Smooth muscle cell (in vitro differentiated cells): ENCODE data around the gene LONP2. TPM values are rescaled to one million over a fixed set of nuclear protein-coding genes. Genes with fewer than 3 reads are reported as not detected.

Source experiments
- DNase-seq: peaks from one replicate; lab custom pipeline; 2025; ENCODE audit not compliant: unreplicated experiment; lab: John Stamatoyannopoulos, UW
- H2AFZ ChIP-seq: fragments of 200-600 bp; sonication (generic); 2 replicates; pipeline ENCODE4 v1.6.0; 2016; ENCODE audit warnings: antibody characterized with exemption, low read depth, mild to moderate bottlenecking
- H3F3A ChIP-seq: fragments of 200-600 bp; sonication (generic); 2 replicates; pipeline ENCODE4 v1.6.0; 2017; ENCODE audit warnings: antibody characterized with exemption, low read depth
- H3K27ac ChIP-seq: fragments of 200-600 bp; sonication (generic); 2 replicates; pipeline ENCODE4 v1.5.1; 2016; ENCODE audit warnings: low read depth, mild to moderate bottlenecking
- H3K27me3 ChIP-seq: fragments of 200-600 bp; sonication (generic); 2 replicates; pipeline ENCODE4 v1.6.1; 2016; ENCODE audit warnings: low read depth, mild to moderate bottlenecking
- H3K36me3 ChIP-seq: fragments of 200-600 bp; sonication (generic); 2 replicates; pipeline ENCODE4 v1.5.1; 2016; ENCODE audit warnings: low read depth
- H3K4me1 ChIP-seq: fragments of 200-600 bp; sonication (generic); 2 replicates; pipeline ENCODE4 v1.5.1; 2016; ENCODE audit warnings: low read depth
- H3K4me2 ChIP-seq: fragments of 200-600 bp; sonication (generic); 2 replicates; pipeline ENCODE4 v1.6.0; 2016; ENCODE audit warnings: mild to moderate bottlenecking
- H3K4me3 ChIP-seq: fragments of 200-600 bp; sonication (generic); 2 replicates; pipeline ENCODE4 v1.5.1; 2016; ENCODE audit warnings: mild to moderate bottlenecking
- H3K79me2 ChIP-seq: fragments of 200-600 bp; sonication (generic); 2 replicates; pipeline ENCODE4 v1.6.0; 2016; ENCODE audit warnings: low read depth, mild to moderate bottlenecking
- H3K9ac ChIP-seq: fragments of 200-600 bp; sonication (generic); 2 replicates; pipeline ENCODE4 v1.6.0; 2016; ENCODE audit warnings: low read depth
- H3K9me3 ChIP-seq: fragments of 200-600 bp; sonication (generic); replicated peaks from 2 replicates; pipeline ENCODE4 v1.5.1; 2016; ENCODE audit warnings: low read depth
- H4K20me1 ChIP-seq: fragments of 200-600 bp; sonication (generic); 2 replicates; pipeline ENCODE4 v1.6.0; 2016; ENCODE audit warnings: low read depth
- CTCF ChIP-seq: fragments of 200-600 bp; sonication (generic); IDR thresholded peaks from 2 replicates; pipeline ENCODE4 v1.5.1; 2017; ENCODE audit warnings: borderline replicate concordance, mild to moderate bottlenecking, antibody characterized with exemption; ENCODE audit not compliant: insufficient read depth, poor library complexity, severe bottlenecking
- WGBS: methylation state at CpG from one replicate; pipeline ENCODE4 v1.1.7; 2016; ENCODE audit warnings: low lambda C conversion rate; 5-methylcytosine and 5-hydroxymethylcytosine counted together
- polyA plus RNA-seq: library from polyadenylated mRNA; unstranded; fragments of >200 nt; fragmentation: Nextera tagmentation; extraction: Ambion mirVana; gene quantifications from 2 replicates; pipeline ENCODE4 v1.2.1, GENCODE V29; 2016
- total RNA-seq: library from RNA; depleted of rRNA; stranded (reverse); fragments of >200 nt; gene quantifications from 2 replicates; pipeline ENCODE4 v1.2.3, GENCODE V29; 2014

LONP2 gene
- total and polyA plus RNA-seq, 2 experiments from 2014 or later, result 30.4 to 37.4 TPM

DNA sequence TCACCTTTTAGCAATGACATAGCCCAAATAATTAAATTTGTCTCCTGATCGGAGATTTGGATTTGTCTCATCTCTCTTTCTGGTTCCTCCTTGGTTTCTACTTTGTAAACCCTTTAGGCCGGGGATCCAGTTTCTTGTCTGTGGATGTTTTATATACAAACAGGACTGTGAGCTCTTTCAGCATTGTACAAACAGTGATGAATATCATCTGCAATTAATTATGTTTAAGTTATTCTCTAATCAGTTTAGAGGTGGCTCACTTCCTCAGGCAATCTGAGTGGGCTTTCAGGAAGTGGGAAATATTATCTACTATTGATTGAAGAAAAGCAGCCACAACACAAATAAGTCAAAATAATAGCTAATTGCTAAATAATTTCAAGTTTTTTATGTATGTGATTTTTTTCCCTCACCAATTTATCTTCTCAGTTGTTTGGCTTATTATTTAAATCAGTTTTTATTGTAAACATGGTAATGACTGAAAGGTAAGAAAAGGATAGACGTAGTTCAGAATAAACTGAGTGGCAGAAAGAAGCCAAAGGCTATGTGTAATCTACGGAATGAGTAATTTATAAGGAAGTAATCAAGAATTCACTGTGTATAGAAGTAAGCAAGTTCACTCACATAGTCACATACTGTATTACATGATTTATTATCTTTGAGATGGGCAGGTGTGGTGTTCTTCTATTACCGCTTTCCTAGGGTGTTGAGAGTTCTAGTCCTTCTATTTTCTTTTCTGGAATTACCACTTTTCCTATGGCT lies 6.6 kb downstream of the LONP2 start:
- TF ChIP-seq CTCF, result no peak
- 95% methylated on average over 5 of the region's 5 CpGs for WGBS
- no peak for DNase-seq

DNA sequence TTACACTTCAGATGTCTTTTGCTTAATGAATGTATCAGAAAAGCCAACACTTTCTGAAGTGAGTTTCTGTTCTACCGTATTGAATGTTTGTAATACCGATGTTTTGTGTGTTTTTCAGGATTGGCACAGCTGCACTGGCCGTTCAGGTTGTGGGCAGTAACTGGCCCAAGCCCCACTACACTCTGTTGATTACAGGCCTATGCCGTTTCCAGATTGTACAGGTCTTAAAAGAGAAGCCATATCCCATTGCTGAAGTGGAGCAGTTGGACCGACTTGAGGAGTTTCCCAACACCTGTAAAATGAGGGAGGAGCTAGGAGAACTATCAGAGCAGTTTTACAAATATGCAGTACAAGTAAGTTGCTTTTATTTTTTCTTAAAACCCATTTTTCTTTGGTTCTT lies 7.9 kb downstream of the LONP2 start:
- peaks cover 90% of the 10 kb centered on the region for H4K20me1 ChIP-seq
- no peak overlapping the region for H3K4me2 ChIP-seq
- H3K79me2 ChIP-seq, result peaks cover 63% of the 10 kb centered on the region
- WGBS, result 93% methylated on average over 5 of the region's 5 CpGs
- DNase-seq, result no peak
- H3K27me3 ChIP-seq, result no peaks in the 10 kb centered on the region
- no peaks in the 10 kb centered on the region for H3K4me1 ChIP-seq
- no peak overlapping the region for H3K27ac ChIP-seq
- H3K36me3 ChIP-seq, result peaks cover 4% of the 10 kb centered on the region
- no peaks in the 10 kb centered on the region for H3K9me3 ChIP-seq
- no peak for TF ChIP-seq CTCF
- no peak overlapping the region for H3K9ac ChIP-seq
- no peaks in the 10 kb centered on the region for H3F3A ChIP-seq
- no peak overlapping the region for H2AFZ ChIP-seq
- H3K4me3 ChIP-seq, result no peak overlapping the region

More for the DNA sequence above, 6.6 kb downstream of the LONP2 start:
- H3K4me3 ChIP-seq, result no peak overlapping the region
- H3K4me2 ChIP-seq, result no peak overlapping the region
- H3K9ac ChIP-seq, result no peak overlapping the region
- H3K9me3 ChIP-seq, result no peaks in the 10 kb centered on the region
- H3K36me3 ChIP-seq, result peaks cover 4% of the 10 kb centered on the region
- peaks cover 93% of the 10 kb centered on the region for H4K20me1 ChIP-seq
- H3K79me2 ChIP-seq, result peaks cover 76% of the 10 kb centered on the region
- no peak overlapping the region for H3K27ac ChIP-seq
- peaks cover 4% of the 10 kb centered on the region for H3K4me1 ChIP-seq
- H3K27me3 ChIP-seq, result no peaks in the 10 kb centered on the region
- no peak overlapping the region for H2AFZ ChIP-seq
- H3F3A ChIP-seq, result no peaks in the 10 kb centered on the region

GRCh38 chr16:48256579-48257177 lies 12.6 kb downstream of the LONP2 start:
- no peak overlapping the region for H3K9ac ChIP-seq
- peaks cover 17% of the 10 kb centered on the region for H3K79me2 ChIP-seq
- WGBS, result 87% methylated on average over 7 of the region's 7 CpGs
- peaks cover 26% of the 10 kb centered on the region for H3K36me3 ChIP-seq
- H3K4me3 ChIP-seq, result no peak overlapping the region
- no peak overlapping the region for H2AFZ ChIP-seq
- no peak for TF ChIP-seq CTCF
- H3K4me1 ChIP-seq, result no peaks in the 10 kb centered on the region
- H3K9me3 ChIP-seq, result no peaks in the 10 kb centered on the region
- peaks cover 52% of the 10 kb centered on the region for H4K20me1 ChIP-seq
- no peaks in the 10 kb centered on the region for H3K27me3 ChIP-seq
- no peak for DNase-seq
- H3K4me2 ChIP-seq, result no peak overlapping the region
- H3F3A ChIP-seq, result no peaks in the 10 kb centered on the region
- no peak overlapping the region for H3K27ac ChIP-seq
